RWPE1 (cell line): Measurements from ENCODE around the gene LIN37.
A peak's percentile ranks its signal among the peaks of the same experiment; 100 is the strongest.

Source experiments
- CTCF ChIA-PET: fragments of 350-600 bp; sonication (Branson Sonifier 250); formaldehyde crosslinking; extraction: SDS; loops from one replicate; lab custom pipeline; 2021; lab: Yijun Ruan, JAX
- POLR2A ChIA-PET: fragments of 400-600 bp; formaldehyde crosslinking; extraction: SDS; loops from one replicate; lab custom pipeline; 2020; ENCODE audit warnings: antibody characterized with exemption; ENCODE audit not compliant: low non-redundant PET; lab: Yijun Ruan, JAX
- DNase-seq: peaks from one replicate; pipeline ENCODE4 v3.0.0; 2012; ENCODE audit warnings: low spot score
- H3K27ac ChIP-seq: fragments of 450-650 bp; 2 replicates; pipeline ENCODE4 v1.5.1; 2017
- CTCF ChIP-seq: fragments of 450-650 bp; conservative IDR thresholded peaks from 2 replicates; pipeline ENCODE4 v1.5.1; 2017; ENCODE audit warnings: low read depth, mild to moderate bottlenecking

Gene LIN37

GRCh38 chr19:35719402-35720162, 28.8 kb upstream of the LIN37 start:
- TF ChIP-seq CTCF, result no peak
- CTCF ChIA-PET, result no interaction called here
- POLR2A ChIA-PET, result interaction anchor here (1.0 kb wide), 1 partner anchor 21 kb away, joined by 4 read pairs; no protein-coding TSS in a partner anchor
- DNase-seq, result no peak
- H3K27ac ChIP-seq, result peak overlapping the region; percentile 93

GRCh38 chr19:35720163-35720524, 28.2 kb upstream of the LIN37 start:
- peak overlapping the region; percentile 93 for H3K27ac ChIP-seq
- ChIA-PET CTCF (interaction anchor here (0.6 kb wide), 1 partner anchor 175 kb away, joined by 4 read pairs; no protein-coding TSS in a partner anchor), POLR2A (no interaction called here)
- no peak for TF ChIP-seq CTCF
- DNase-seq, result no peak

- H3K27ac ChIP-seq, result no peak overlapping the region
- no peak for DNase-seq
- ChIA-PET CTCF (interaction anchor here (0.6 kb wide), 1 partner anchor 174 kb away, joined by 4 read pairs; no protein-coding TSS in a partner anchor), POLR2A (no interaction called here)
- no peak for TF ChIP-seq CTCF
Measured at GRCh38 chr19:35720648-35721047, 27.7 kb upstream of the LIN37 start.

GRCh38 chr19:35721374-35721773, 27.0 kb upstream of the LIN37 start:
- no peak overlapping the region for H3K27ac ChIP-seq
- ChIA-PET POLR2A (no interaction called here), CTCF (no interaction called here)

GRCh38 chr19:35722461-35722860, 25.9 kb upstream of the LIN37 start:
- TF ChIP-seq CTCF, result no peak
- ChIA-PET POLR2A (no interaction called here), CTCF (interaction anchor here (1.1 kb wide), 1 partner anchor 18 kb away, joined by 3 read pairs; no protein-coding TSS in a partner anchor)
- DNase-seq, result no peak
- 0 out of 2 replicates have a peak overlapping the region, but pooled peaks have one; percentile 4 for H3K27ac ChIP-seq

More at GRCh38 chr19:35721374-35721773, 27.0 kb upstream of the LIN37 start:
- DNase-seq, result no peak
- TF ChIP-seq CTCF, result no peak

GRCh38 chr19:35722897-35723296, 25.5 kb upstream of the LIN37 start:
- CTCF ChIA-PET, result interaction anchor here (1.1 kb wide), 1 partner anchor 18 kb away, joined by 3 read pairs; no protein-coding TSS in a partner anchor
- POLR2A ChIA-PET, result no interaction called here
- 0 out of 2 replicates have a peak overlapping the region, but pooled peaks have one; percentile 4 for H3K27ac ChIP-seq
- DNase-seq, result no peak
- TF ChIP-seq CTCF, result no peak
